ENCODE data around the gene DCAF11. TPM values are rescaled to one million over a fixed set of nuclear protein-coding genes. Genes with fewer than 3 reads are reported as not detected.

DCAF11 gene
- total RNA-seq, 3 donors from 2014 or later: 78.6 to 81.6 (median 80.9) TPM

- Histone ChIP-seq H3K4me1 (peaks cover 0 to 4% of the 10 kb centered on the region in 2 donors), H3K36me3 (no peaks in the 10 kb centered on the region), H3K27me3 (no peaks in the 10 kb centered on the region), H3K27ac (no peak overlapping the region), H3K9me3 (no peaks in the 10 kb centered on the region), H3K4me3 (no peak overlapping the region)
- TF ChIP-seq CTCF (IDR thresholded peaks at IDR 0.05): no peak
- TF ChIP-seq POLR2AphosphoS5 (IDR thresholded peaks at IDR 0.05): no peak
- TF ChIP-seq POLR2A (IDR thresholded peaks at IDR 0.05): no peak
- no peak for DNase-seq (ENCODE audit: low spot score in 2 of 2)
- intact Hi-C loops (cut with DNase I; ENCODE audit: low total_unique reads): no loop called here
Measured at GRCh38 chr14:24096545-24097181, 17.9 kb upstream of the DCAF11 start.

- Histone ChIP-seq H3K27me3 (no peaks in the 10 kb centered on the region), H3K36me3 (no peaks in the 10 kb centered on the region), H3K27ac (no peak overlapping the region), H3K4me1 (peaks cover 0 to 4% of the 10 kb centered on the region in 2 donors), H3K9me3 (no peaks in the 10 kb centered on the region), H3K4me3 (no peak overlapping the region)
- no peak for DNase-seq (ENCODE audit: low spot score in 2 of 2)
- intact Hi-C loops (cut with DNase I; ENCODE audit: low total_unique reads): no loop called here
- TF ChIP-seq POLR2AphosphoS5 (IDR thresholded peaks at IDR 0.05) (no peak), POLR2A (IDR thresholded peaks at IDR 0.05) (no peak), CTCF (IDR thresholded peaks at IDR 0.05) (no peak)
Measured at GRCh38 chr14:24098229-24098926, 16.2 kb upstream of the DCAF11 start.

GRCh38 chr14:24098927-24099813 is 15.4 kb upstream of the DCAF11 start:
- intact Hi-C loops (cut with DNase I; ENCODE audit: low total_unique reads): no loop called here
- Histone ChIP-seq H3K4me1 (peaks cover 0 to 4% of the 10 kb centered on the region in 2 donors), H3K27ac (no peak overlapping the region), H3K4me3 (no peak overlapping the region), H3K27me3 (no peaks in the 10 kb centered on the region), H3K9me3 (no peaks in the 10 kb centered on the region), H3K36me3 (no peaks in the 10 kb centered on the region)
- TF ChIP-seq CTCF (IDR thresholded peaks at IDR 0.05) (no peak), POLR2A (IDR thresholded peaks at IDR 0.05) (no peak), POLR2AphosphoS5 (IDR thresholded peaks at IDR 0.05) (no peak)
- DNase-seq (ENCODE audit: low spot score in 2 of 2): no peak

- intact Hi-C loops (cut with DNase I; ENCODE audit: low total_unique reads): no loop called here
- Histone ChIP-seq H3K4me3 (no peak overlapping the region), H3K4me1 (peaks cover 0 to 4% of the 10 kb centered on the region in 2 donors), H3K36me3 (no peaks in the 10 kb centered on the region), H3K27ac (no peak overlapping the region), H3K9me3 (no peaks in the 10 kb centered on the region), H3K27me3 (no peaks in the 10 kb centered on the region)
- TF ChIP-seq POLR2A (IDR thresholded peaks at IDR 0.05) (no peak), POLR2AphosphoS5 (IDR thresholded peaks at IDR 0.05) (no peak), CTCF (IDR thresholded peaks at IDR 0.05) (no peak)
- DNase-seq (ENCODE audit: low spot score in 2 of 2): no peak
Measured at GRCh38 chr14:24100197-24100981, 14.2 kb upstream of the DCAF11 start.

Data from breast epithelium (tissue), 4 donors.